Muscle of back (tissue), 11 donors: ENCODE results near the gene COL4A3. TPM values are rescaled to one million over a fixed set of nuclear protein-coding genes. Genes with fewer than 3 reads are reported as not detected.
"Not testable (repeated sequence)": the region's sequence is repeated elsewhere in the genome, so short reads cannot be mapped to it uniquely, and the experiment has no call there.

ENCODE experiments used
- DNase-seq, 3 donors: peaks; one replicate each; pipeline versions ENCODE4 v3.0.0 to v3.0.0-alpha.2; 2013
- polyA plus RNA-seq, 10 donors: library from polyadenylated mRNA; unstranded; fragments of 120-200 nt; gene quantifications; one replicate each; pipeline ENCODE4 v1.2.1, GENCODE V29; 2013; ENCODE audit not compliant: insufficient read length in 10 of 10

The COL4A3 gene
- polyA plus RNA-seq, 10 donors, result 0.03 to 0.30 (median 0.11) TPM; not detected in 1

- no peak for DNase-seq
Measured at GRCh38 chr2:227206406-227206805, 42.0 kb downstream of the COL4A3 start.

DNA sequence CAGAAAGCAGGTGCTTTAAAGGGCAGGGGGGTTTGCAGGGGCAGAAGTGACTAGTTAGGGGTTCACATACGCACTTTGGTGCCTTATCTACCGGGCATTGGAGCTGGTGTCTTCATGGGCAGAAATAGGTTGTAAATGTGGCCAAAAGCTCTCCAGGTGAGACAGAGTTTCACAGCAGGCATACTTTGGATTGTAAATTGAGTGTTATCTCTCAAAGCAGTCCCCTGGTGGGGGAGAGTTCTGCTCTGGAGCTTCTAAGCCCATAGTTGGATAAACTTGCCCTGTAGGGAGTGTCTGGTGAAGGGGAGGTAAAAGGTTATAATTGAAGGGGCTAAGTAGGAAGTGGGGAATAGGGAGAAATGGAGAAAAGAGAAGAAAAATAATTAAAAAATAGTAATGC, 43.1 kb downstream of the COL4A3 start:
- no peak for DNase-seq

GRCh38 chr2:227214622-227215041, 50.2 kb downstream of the COL4A3 start:
- DNase-seq, result no peak

- DNase-seq, result no peak
Measured at GRCh38 chr2:227219312-227220105, 55.1 kb downstream of the COL4A3 start.

DNA sequence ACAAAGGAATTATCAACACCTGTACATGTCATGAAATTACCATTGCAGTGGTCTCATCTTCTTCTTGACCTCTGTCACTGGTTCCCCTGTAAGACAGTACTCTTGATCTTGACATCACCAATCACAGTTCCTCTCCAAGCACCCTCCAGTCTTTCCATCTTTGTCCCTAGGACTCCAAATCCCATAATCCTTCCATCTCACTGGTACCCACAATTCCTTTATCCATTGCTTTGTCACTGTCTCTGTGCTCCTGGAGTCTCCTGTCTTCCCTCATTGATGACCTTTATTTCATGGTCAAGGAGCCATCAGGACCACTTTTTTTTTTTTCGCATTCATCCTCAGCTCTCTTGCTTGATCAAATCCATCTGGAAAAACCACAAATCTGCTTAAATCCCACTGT, 56.7 kb downstream of the COL4A3 start:
- no peak for DNase-seq

- DNase-seq, result no peak
Measured at GRCh38 chr2:227222292-227222691, 57.9 kb downstream of the COL4A3 start.

GRCh38 chr2:227225641-227226040, 61.2 kb downstream of the COL4A3 start:
- DNase-seq, result not testable (repeated sequence)

GRCh38 chr2:227228061-227228667, 63.7 kb downstream of the COL4A3 start:
- peak; percentile 18 to 51 (median 45) for DNase-seq

DNA sequence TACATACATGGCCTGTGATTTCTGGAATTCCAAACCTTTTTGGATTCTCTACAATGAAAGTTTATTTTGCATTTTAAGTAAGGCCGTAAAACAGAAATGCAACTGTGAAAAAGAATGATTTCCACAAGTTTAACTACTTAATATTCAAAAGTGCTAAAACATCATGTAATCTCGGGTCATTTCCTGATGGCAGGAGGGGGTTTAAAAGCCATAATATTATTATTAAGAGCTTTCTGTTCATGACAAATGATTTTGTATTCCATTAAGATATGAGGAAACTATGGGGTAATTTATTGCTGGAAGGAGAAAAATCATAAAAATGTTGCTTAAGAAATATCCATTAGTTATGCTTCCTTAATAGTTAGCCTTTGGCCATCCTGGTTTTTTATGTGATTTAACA, 65.7 kb downstream of the COL4A3 start:
- no peak for DNase-seq

DNA sequence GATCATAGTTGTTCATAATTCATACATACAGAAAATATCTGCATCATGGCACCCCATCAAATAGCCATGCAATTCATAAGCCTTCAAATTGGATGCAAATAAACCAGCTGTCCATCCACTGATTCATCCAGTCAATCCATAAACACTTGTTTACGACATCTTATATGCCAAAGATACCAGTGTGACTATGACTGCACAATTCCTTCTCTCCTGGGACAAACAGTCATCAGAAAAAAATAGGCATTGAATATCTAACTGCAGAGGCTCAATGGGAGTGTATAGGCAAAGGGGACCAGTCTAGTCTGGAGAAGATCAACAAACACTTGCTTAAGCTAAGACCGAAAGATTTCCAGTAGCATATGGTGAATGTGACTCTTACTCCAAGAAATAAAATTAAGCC, 70.0 kb downstream of the COL4A3 start:
- DNase-seq, result no peak

- DNase-seq, result no peak
Measured at GRCh38 chr2:227237786-227238185, 73.4 kb downstream of the COL4A3 start.

- peak; percentile 46 to 67 (median 55) for DNase-seq
Measured at GRCh38 chr2:227238238-227239237, 74.1 kb downstream of the COL4A3 start.

DNA sequence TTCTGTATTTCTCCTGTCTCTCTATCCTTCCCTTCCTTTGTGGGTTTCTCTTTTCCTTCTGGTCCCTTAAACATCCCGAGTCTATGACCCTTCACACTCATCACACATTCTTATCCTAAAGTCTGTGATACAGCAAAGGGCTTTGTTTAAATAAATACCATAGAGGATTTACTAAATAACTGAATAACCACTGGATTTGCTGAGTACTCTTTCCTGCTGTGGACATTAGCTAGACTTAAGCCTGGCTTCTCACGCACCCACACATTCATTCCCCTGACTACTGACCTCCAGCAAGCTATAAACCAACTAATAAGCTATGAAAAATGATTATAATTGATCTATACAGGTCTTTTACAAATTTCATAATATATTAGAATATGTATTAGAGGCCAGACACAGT, 76.6 kb downstream of the COL4A3 start:
- DNase-seq, result no peak

GRCh38 chr2:227248876-227249275, 84.5 kb downstream of the COL4A3 start:
- DNase-seq, result no peak

GRCh38 chr2:227252831-227253230, 88.4 kb downstream of the COL4A3 start:
- DNase-seq, result no peak

DNA sequence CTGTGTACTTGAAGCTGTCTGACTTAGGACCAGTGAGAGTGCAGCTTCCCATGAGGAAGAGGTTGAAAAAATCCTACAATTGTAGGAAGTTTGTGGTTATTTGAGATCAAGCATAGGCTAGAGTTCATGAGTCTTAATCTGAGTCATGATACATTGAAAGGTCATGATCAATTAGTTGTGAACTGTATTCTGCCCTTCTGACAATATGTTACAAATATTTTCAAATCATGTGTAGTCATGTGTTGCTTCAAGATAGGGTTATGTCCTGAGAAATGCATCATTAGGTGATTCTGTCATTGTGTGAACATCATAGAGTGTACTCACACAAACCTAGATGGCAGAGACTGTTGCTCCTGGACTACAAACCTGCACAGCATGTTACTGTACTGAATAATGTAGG, 92.2 kb downstream of the COL4A3 start:
- no peak for DNase-seq

GRCh38 chr2:227257820-227258219, 93.4 kb downstream of the COL4A3 start:
- no peak for DNase-seq

DNA sequence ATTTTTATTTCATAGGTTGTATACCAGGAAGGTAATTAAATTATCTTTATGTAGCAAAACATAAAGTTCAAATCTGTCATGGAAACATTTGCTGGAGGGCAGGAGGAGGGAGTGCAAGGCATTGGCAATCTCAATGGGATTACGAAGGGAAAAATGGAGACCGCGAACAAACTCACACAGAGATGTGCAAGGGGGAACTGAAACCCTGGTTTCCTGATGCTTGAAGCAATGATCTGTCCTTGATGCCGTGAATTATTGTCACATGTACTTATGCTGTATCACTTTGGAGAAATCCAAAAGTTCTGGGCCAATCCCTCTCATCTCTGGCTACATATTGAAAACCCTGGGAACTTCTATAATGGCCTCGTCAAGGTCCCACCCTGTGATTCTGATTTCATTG, 95.6 kb downstream of the COL4A3 start:
- no peak for DNase-seq

DNA sequence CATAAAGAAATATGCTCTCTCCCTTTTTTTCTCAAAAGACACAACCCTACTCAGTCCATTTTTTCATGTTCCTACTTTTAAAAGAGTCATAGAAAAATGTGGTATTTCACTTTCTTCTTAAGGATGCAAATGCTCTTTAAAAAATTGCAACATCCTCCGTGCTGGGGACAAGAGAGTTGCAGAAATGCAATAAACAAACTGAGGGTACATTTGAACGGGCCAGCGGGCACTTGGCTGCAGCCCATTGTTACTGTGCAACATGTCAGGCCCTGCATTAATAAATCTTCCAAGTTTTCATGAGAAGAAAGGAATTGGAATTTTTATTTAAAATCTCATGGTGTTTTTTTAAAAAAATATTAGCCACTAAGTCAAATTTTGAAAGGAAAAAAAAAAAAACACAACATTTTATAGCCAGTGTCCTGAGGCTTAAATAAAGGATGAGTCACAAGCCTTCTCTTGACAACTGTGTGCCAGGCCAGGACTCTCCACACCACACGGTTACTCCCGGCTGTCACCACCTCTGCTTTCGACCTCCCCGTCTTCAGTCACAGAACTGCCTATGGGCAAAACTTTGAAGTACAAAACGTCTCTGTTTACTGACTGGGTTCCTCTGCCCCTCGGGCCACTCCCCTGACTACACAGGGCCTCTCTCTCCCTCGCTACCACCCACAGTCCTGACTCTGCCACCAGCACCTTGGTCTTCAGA, 103.1 kb downstream of the COL4A3 start:
- no peak for DNase-seq

GRCh38 chr2:227280895-227281294, 116.5 kb downstream of the COL4A3 start:
- peak in 1 of 3 donors; percentile 4 for DNase-seq

DNA sequence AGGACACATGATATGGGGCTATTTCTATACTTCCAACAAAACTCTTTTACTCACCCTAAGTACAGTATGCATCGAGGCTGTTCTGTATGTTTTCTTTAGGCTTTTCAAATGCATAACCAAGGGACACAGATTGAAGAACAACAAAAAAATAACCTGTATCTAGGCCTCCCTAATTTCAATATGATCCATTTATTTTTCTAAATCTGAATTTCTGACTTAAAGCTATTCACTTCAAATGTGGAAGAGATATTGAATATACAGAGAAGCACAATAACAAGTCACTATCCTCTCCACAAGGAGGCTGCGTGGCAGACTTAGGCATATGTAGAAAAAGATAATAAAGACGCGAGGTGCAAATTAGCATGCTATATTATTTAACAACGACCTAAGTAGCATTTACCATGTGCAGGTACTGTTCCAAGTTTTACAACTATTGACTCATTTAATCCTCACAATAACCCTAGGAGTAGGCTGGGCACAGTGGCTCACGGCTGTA, 121.4 kb downstream of the COL4A3 start:
- DNase-seq, result no peak
